SJSA1 (cell line): ENCODE results near the gene HMGB3. TPM values are rescaled to one million over a fixed set of nuclear protein-coding genes. Genes with fewer than 3 reads are reported as not detected.

Source experiments
- total RNA-seq: library from RNA; depleted of rRNA; stranded (reverse); fragments of >200 nt; shearing (Covaris generic); gene quantifications from 2 replicates; pipeline ENCODE4 v1.2.3, GENCODE V29; 2014; rRNA removed

HMGB3 gene
- total RNA-seq, 1 experiment from 2014 or later = 74.8 TPM

Other genes starting within 250 kb of the HMGB3 start
- 21.1 and 25.8 TPM in 2 replicates for gene CD99L2, start 84.7 kb upstream of the HMGB3 start, total RNA-seq
- gene GPR50, start 193.2 kb downstream of the HMGB3 start, total RNA-seq = not detected in 2 replicates